Caki2 (cell line): ENCODE data around the gene S100Z. TPM values are rescaled to one million over a fixed set of nuclear protein-coding genes. Genes with fewer than 3 reads are reported as not detected.
A peak's percentile ranks its signal among the peaks of the same experiment; 100 is the strongest.
"Not testable (repeated sequence)": the region's sequence is repeated elsewhere in the genome, so short reads cannot be mapped to it uniquely, and the experiment has no call there.

Experiments used
- DNase-seq: peaks from one replicate; pipeline ENCODE4 v3.0.0-alpha.2; 2015; ENCODE audit warnings: low read depth
- in situ Hi-C: cut with HindIII; loops from 2 replicates; pipeline ENCODE4 v1.10.0; 2016; ENCODE audit warnings: low sequenced_read_pairs, low pct_unique_long_range_greater_than_20kb, mixed read lengths
- total RNA-seq: library from RNA; depleted of rRNA; stranded (reverse); fragments of >200 nt; shearing (Covaris generic); gene quantifications from 2 replicates; pipeline ENCODE4 v1.2.3, GENCODE V29; 2014; ENCODE audit warnings: low replicate concordance

The S100Z gene
- total RNA-seq, 1 experiment from 2014 or later = not detected

GRCh38 chr5:76861612-76862011 is 11.8 kb downstream of the S100Z start:
- in situ Hi-C loops = no loop called here
- no peak for DNase-seq

- in situ Hi-C loops = no loop called here
- no peak for DNase-seq
Measured at GRCh38 chr5:76863001-76863400, 13.2 kb downstream of the S100Z start.

- in situ Hi-C loops = no loop called here
- DNase-seq = no peak
Measured at GRCh38 chr5:76866503-76866902, 16.7 kb downstream of the S100Z start.

GRCh38 chr5:76867038-76867437 is 17.2 kb downstream of the S100Z start:
- no peak for DNase-seq
- in situ Hi-C loops = no loop called here

- in situ Hi-C loops = no loop called here
- peak; percentile 60 for DNase-seq
Measured at GRCh38 chr5:76867827-76868693, 18.2 kb downstream of the S100Z start.

- in situ Hi-C loops = no loop called here
- no peak for DNase-seq
Measured at GRCh38 chr5:76870046-76870445, 20.2 kb downstream of the S100Z start.

GRCh38 chr5:76874088-76874581 is 24.3 kb downstream of the S100Z start:
- DNase-seq = no peak
- in situ Hi-C loops = no loop called here

- DNase-seq = no peak
- in situ Hi-C loops = no loop called here
Measured at GRCh38 chr5:76888733-76889300, 39.0 kb downstream of the S100Z start.

GRCh38 chr5:76893294-76893693 is 43.5 kb downstream of the S100Z start:
- DNase-seq = no peak
- in situ Hi-C loops = no loop called here

- in situ Hi-C loops = no loop called here
- DNase-seq = no peak
Measured at GRCh38 chr5:76896196-76896595, 46.4 kb downstream of the S100Z start.

- no peak for DNase-seq
- in situ Hi-C loops = no loop called here
Measured at GRCh38 chr5:76901522-76901921, 51.7 kb downstream of the S100Z start.

- in situ Hi-C loops = no loop called here
- no peak for DNase-seq
Measured at GRCh38 chr5:76908166-76908565, 58.4 kb downstream of the S100Z start.

- DNase-seq, in situ Hi-C loops: not testable (repeated sequence)
Measured at GRCh38 chr5:76910344-76910933, 60.6 kb downstream of the S100Z start.

GRCh38 chr5:76914671-76915070 is 64.9 kb downstream of the S100Z start:
- DNase-seq, in situ Hi-C loops: not testable (repeated sequence)

GRCh38 chr5:76918539-76918938 is 68.7 kb downstream of the S100Z start:
- in situ Hi-C loops = no loop called here
- DNase-seq = no peak

GRCh38 chr5:76920491-76920890 is 70.7 kb downstream of the S100Z start:
- in situ Hi-C loops = no loop called here
- no peak for DNase-seq

GRCh38 chr5:76926329-76927105 is 76.7 kb downstream of the S100Z start:
- in situ Hi-C loops = no loop called here
- DNase-seq = no peak

GRCh38 chr5:76927961-76928360 is 78.1 kb downstream of the S100Z start:
- no peak for DNase-seq
- in situ Hi-C loops = no loop called here

GRCh38 chr5:76930083-76930482 is 80.3 kb downstream of the S100Z start:
- no peak for DNase-seq
- in situ Hi-C loops = no loop called here
